GM21717 (cell line): ENCODE measurements around the gene HBZ.
"Not testable (repeated sequence)": the region's sequence is repeated elsewhere in the genome, so short reads cannot be mapped to it uniquely, and the experiment has no call there.

ENCODE experiments used
- ATAC-seq: cut with Tn5 transposase; IDR thresholded peaks from one replicate; pipeline ENCODE4 v1.9.1; 2021; ENCODE audit warnings: mild to moderate bottlenecking, moderate library complexity; ENCODE audit not compliant: unreplicated experiment

The HBZ gene

DNA sequence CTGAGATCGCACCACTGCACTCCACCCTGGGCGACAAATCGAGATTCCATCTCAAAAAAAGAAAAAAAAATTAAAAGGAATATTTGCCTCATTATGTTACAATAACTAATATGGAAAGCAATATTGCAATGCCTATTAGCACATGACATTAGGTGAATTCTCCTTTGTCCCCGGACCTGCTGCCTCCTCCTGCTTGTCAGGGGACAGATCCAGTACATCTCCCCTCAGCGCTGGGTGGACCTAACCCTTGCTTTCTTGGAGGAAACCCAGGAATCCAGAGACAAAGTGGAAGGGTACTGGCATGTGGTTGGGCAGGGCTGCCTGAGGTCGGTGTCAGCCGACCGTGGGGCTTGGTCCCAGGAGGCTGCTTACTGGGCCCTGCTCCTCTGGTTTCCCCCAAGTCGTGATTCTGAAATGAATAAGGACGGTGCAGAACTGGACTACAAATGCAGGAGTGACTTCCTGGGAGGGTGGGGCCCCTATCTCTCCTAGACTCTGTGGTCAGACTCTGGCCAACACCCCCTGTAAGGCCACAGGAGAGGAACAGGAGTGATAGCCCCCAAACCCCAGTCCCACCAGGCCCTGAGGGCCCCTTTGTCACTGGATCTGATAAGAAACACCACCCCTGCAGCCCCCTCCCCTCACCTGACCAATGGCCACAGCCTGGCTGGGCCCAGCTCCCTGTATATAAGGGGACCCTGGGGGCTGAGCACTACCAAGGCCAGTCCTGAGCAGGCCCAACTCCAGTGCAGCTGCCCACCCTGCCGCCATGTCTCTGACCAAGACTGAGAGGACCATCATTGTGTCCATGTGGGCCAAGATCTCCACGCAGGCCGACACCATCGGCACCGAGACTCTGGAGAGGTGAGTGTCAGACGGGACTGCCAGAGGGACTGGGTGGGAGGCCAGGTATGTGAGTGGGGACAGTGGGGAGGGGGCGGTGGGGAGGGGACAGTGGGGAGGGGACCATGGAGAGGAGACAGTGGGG lies at the start of gene HBZ:
TSS of gene HBZ (plus strand) at position 504 of the 988 bp plus-strand sequence. CDS start at position 770, 266 bp downstream.
- ATAC-seq, result no peak

- ATAC-seq, result no peak
Measured at GRCh38 chr16:104355-104754, 48.1 kb upstream of the HBZ start.

- no peak for ATAC-seq
Measured at GRCh38 chr16:104928-105327, 47.5 kb upstream of the HBZ start.

GRCh38 chr16:105521-105920 lies 46.9 kb upstream of the HBZ start:
- no peak for ATAC-seq

- no peak for ATAC-seq
Measured at GRCh38 chr16:106623-107324, 45.7 kb upstream of the HBZ start.

GRCh38 chr16:112153-112840 lies 40.1 kb upstream of the HBZ start:
- ATAC-seq, result no peak

GRCh38 chr16:114327-114726 lies 38.1 kb upstream of the HBZ start:
- ATAC-seq, result no peak

- ATAC-seq, result no peak
Measured at GRCh38 chr16:116015-116414, 36.4 kb upstream of the HBZ start.

- no peak for ATAC-seq
Measured at GRCh38 chr16:117379-118365, 34.8 kb upstream of the HBZ start.

DNA sequence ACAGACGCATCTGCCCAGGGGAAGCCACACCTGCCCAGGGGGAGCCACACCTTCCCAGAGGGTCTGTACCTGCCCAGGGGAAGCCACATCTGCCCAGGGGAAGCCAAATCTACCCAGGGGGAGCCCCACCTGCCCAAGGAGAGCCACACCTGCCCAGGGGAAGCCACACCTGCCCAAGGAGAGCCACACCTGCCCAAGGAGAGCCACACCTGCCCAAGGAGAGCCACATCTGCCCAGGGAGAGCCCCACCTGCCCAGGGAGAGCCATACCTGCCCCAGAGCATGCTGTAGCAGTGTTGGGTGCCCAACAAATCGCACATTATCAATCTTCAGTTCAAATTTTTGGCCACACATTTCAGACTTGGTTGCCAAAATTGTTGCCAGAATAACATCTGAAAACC lies 33.6 kb upstream of the HBZ start:
- ATAC-seq, result no peak

GRCh38 chr16:119295-119694 lies 33.1 kb upstream of the HBZ start:
- ATAC-seq, result no peak

- ATAC-seq, result no peak
Measured at GRCh38 chr16:119835-120491, 32.5 kb upstream of the HBZ start.

DNA sequence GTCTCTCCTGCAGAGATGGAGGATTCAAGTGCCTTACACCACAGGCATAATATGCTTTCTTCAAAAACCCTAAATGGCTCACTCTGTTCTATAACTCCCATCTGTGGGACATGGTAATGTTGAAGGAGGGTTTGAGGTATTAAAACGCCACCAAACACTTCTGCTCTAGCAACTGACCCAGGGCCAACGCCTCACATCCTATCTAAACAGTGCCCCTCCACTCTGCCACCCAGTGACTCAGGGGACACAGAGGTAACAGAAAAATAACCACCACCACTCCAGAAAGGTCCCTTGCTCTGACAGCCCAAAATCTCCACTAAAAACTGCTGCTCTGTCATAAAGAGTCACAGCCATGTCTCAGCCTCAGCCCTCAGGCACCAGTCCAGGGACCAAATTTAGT lies 31.7 kb upstream of the HBZ start:
- ATAC-seq, result no peak

GRCh38 chr16:122361-122760 lies 30.1 kb upstream of the HBZ start:
- no peak for ATAC-seq

GRCh38 chr16:123558-124350 lies 28.7 kb upstream of the HBZ start:
- not testable (repeated sequence) for ATAC-seq

DNA sequence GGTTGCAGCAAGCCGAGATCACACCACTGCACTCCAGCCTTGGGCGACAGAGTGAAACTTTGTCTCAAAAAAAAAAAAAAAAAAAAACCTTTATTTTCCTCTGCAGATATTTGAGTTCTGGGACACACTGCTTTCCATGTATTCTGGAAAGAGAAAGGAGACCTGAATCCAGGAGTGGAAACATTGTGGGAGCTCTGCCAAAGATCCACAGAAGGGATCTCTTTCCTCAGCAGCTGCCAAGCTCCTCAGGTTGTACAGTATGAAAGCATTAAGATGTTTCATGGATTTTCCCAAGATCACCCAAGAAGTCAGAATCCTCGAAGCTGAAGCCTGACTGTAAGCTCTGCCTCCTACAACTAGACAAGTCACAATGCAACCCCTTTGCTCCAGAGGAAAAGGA lies 27.4 kb upstream of the HBZ start:
- ATAC-seq, result no peak

- ATAC-seq, result no peak
Measured at GRCh38 chr16:129075-129474, 23.4 kb upstream of the HBZ start.

DNA sequence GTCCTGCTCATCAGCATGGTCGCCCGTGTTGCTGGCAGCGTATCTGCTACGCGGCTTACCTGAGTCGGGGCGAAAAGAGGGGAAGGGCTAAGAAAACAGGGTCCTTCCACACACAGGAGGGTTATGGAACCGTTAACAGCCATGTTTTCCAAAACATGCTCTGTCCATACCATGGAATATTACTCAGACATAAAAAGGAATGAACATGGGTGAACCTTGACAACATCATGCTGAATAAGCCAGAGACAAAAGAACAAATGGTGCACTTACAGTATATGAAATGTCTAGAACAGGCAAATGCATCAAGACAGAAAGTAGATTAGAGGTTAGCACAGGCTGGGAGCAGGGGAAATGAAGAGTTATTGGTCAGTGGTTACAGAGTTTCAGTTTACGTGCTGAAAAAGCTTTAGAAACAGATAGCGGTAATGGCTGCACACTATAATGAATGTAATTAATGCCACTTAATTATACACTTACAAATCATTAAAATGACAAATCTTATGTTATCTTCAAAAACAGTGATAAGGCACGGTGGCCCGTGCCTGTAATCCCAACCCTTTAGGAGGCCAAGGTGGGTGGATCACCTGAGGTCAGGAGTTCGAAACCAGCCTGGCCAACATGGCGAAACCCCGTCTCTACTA lies 21.8 kb upstream of the HBZ start:
- ATAC-seq, result no peak
